Measurements from ENCODE around the gene CHI3L2.

Gene CHI3L2

DNA sequence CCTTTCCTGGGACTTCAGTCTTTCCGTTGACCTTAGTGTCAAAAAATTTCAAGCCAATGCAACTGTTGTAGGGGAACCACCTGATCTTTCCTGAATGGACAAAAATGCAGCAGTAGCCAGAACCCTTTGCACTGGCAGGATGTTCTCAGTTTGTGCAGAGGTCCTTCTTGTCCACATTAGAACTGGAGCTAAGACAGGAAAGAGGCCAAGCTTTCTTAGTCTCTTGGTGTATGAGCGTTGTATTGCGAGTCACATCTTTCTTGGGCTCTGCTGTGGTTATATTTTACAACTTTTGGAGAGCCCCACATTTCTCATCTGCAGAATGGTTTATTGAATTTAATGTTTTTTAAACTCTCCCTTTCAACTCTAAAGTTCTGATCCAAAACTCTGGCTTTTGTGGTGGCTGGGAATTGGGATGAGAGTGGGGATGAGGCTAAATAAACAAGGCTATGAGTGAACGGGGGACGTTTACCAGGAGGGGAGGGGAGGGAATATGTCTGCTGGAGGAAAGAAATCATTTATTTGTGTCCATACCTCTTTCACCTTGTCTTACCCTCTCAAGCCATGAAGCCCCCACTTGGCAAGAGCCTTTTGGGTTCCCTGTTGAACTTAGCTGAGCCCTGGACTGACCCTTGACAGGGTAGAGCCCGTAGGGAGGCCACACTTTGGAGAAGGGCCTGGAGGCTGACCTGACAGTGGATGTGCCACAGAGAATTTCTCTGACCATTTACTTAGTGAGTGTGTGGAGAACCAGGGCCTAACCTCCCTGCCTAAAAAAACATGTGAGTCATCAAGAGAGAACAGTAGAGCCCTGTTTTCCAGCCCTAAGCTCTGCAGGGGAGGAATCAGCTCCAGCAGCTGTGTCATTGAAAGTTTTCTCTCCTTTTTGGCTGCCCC, 586 bp downstream of the CHI3L2 start:
- Histone ChIP-seq H3K4me3 (ENCODE audit: low read length in 2 of 2) (no peak overlapping the region), H3K27me3 (ENCODE audit: control insufficient read depth in 2 of 2, insufficient read depth in 2 of 2, low read length in 2 of 2) (no peaks in the 10 kb centered on the region), H3K9me3 (ENCODE audit: control insufficient read depth in 2 of 2, low read length in 2 of 2) (no peaks in the 10 kb centered on the region), H3K27ac (ENCODE audit: low read depth in 2 of 2, low read length in 2 of 2) (peak overlapping the region in 1 of 2 donors; percentile 3), H3K36me3 (ENCODE audit: control insufficient read depth in 2 of 2, insufficient read depth in 2 of 2, low read length in 2 of 2) (no peaks in the 10 kb centered on the region), H3K4me1 (ENCODE audit: control insufficient read depth in 2 of 2, insufficient read depth in 2 of 2, low read length in 2 of 2) (no peaks in the 10 kb centered on the region), H3K9ac (ENCODE audit: low read depth in 1 of 2, low read length in 2 of 2) (no peak overlapping the region)

DNA sequence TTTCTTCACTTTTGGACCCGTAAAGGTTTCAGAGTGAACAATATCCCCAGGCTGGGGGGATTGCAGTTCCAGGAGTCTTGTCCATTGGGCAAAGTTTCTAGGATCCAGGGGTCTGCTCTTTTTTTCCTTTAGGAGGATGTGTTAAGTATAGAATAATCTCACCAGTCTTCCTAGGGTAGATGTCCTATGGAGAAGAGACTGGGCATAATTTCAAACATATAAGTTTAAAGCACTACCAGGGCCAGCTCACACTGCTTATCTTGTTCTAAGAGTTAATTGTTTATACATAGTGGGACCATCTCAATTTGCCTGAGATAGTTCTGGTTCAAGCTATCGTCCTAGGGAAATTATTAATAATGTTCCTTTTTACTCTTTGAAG, 1.2 kb downstream of the CHI3L2 start:
- no peak overlapping the region for H3K27ac ChIP-seq (ENCODE audit: low read depth in 2 of 2, low read length in 2 of 2)
- H3K4me1 ChIP-seq (ENCODE audit: control insufficient read depth in 2 of 2, insufficient read depth in 2 of 2, low read length in 2 of 2), result no peaks in the 10 kb centered on the region
- H3K9me3 ChIP-seq (ENCODE audit: control insufficient read depth in 2 of 2, low read length in 2 of 2), result no peaks in the 10 kb centered on the region
- no peaks in the 10 kb centered on the region for H3K27me3 ChIP-seq (ENCODE audit: control insufficient read depth in 2 of 2, insufficient read depth in 2 of 2, low read length in 2 of 2)
- H3K4me3 ChIP-seq (ENCODE audit: low read length in 2 of 2), result no peak overlapping the region
- no peak overlapping the region for H3K9ac ChIP-seq (ENCODE audit: low read depth in 1 of 2, low read length in 2 of 2)
- H3K36me3 ChIP-seq (ENCODE audit: control insufficient read depth in 2 of 2, insufficient read depth in 2 of 2, low read length in 2 of 2), result no peaks in the 10 kb centered on the region

DNA sequence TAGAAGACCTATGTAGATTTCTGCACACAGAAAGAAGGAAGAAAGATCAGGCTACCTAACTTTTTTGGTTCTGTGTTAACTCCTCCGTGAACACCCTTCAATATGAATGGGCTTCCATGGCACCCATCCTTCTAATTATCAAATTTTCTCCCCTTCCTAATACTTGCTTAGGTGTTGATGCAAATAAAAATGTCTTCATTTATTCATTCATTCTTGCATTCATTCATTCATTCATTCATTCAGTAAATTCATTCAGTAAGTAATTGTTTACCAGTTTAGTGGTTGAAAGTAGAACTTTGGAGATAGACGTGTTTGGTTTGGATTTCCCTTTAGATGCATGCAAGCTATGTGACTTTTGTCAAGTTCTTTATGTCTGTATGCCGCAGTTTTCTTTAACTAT, 4.6 kb downstream of the CHI3L2 start:
- no peaks in the 10 kb centered on the region for H3K36me3 ChIP-seq (ENCODE audit: control insufficient read depth in 2 of 2, insufficient read depth in 2 of 2, low read length in 2 of 2)
- no peak overlapping the region for H3K4me3 ChIP-seq (ENCODE audit: low read length in 2 of 2)
- H3K9me3 ChIP-seq (ENCODE audit: control insufficient read depth in 2 of 2, low read length in 2 of 2), result no peaks in the 10 kb centered on the region
- H3K4me1 ChIP-seq (ENCODE audit: control insufficient read depth in 2 of 2, insufficient read depth in 2 of 2, low read length in 2 of 2), result no peaks in the 10 kb centered on the region
- no peak overlapping the region for H3K27ac ChIP-seq (ENCODE audit: low read depth in 2 of 2, low read length in 2 of 2)
- no peak overlapping the region for H3K9ac ChIP-seq (ENCODE audit: low read depth in 1 of 2, low read length in 2 of 2)
- no peaks in the 10 kb centered on the region for H3K27me3 ChIP-seq (ENCODE audit: control insufficient read depth in 2 of 2, insufficient read depth in 2 of 2, low read length in 2 of 2)

DNA sequence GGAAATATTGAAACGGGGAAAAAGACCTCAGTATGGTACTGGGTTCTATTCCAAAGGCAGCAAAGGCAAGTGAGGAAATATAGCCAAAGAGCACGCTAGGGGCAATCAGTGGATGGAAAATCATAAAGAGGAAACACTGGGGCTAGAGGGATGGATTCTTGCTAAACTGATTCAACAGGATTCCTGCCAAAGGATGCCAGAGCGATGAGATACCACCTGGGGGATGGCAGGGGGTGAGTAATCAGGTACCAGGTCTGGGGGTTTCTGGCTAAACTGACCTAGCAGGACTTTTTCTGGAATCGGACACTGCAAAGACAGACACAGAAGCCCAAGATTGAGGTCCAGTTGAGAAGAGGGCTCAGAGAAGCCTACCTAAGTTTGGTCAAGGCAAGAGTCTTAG, 6.7 kb downstream of the CHI3L2 start:
- Histone ChIP-seq H3K36me3 (ENCODE audit: control insufficient read depth in 2 of 2, insufficient read depth in 2 of 2, low read length in 2 of 2) (no peaks in the 10 kb centered on the region), H3K4me3 (ENCODE audit: low read length in 2 of 2) (no peak overlapping the region), H3K4me1 (ENCODE audit: control insufficient read depth in 2 of 2, insufficient read depth in 2 of 2, low read length in 2 of 2) (no peaks in the 10 kb centered on the region), H3K27me3 (ENCODE audit: control insufficient read depth in 2 of 2, insufficient read depth in 2 of 2, low read length in 2 of 2) (no peaks in the 10 kb centered on the region), H3K9me3 (ENCODE audit: control insufficient read depth in 2 of 2, low read length in 2 of 2) (no peaks in the 10 kb centered on the region), H3K9ac (ENCODE audit: low read depth in 1 of 2, low read length in 2 of 2) (no peak overlapping the region), H3K27ac (ENCODE audit: low read depth in 2 of 2, low read length in 2 of 2) (no peak overlapping the region)

DNA sequence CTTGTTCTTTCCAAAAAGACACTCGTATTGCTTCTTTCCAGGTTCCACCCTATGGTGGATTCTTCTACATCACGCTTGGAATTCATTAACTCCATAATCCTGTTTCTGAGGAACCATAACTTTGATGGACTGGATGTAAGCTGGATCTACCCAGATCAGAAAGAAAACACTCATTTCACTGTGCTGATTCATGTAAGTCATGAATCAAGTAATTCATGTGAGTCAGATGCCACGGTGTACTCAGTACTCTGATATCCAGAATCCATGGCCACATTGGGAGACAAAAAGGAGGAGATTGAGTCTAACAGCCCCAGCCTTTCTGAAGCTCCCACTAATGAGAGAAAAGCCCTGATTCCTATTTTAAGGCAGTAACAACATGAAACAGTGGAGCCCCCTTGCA, 7.4 kb downstream of the CHI3L2 start:
- no peaks in the 10 kb centered on the region for H3K9me3 ChIP-seq (ENCODE audit: control insufficient read depth in 2 of 2, low read length in 2 of 2)
- H3K4me1 ChIP-seq (ENCODE audit: control insufficient read depth in 2 of 2, insufficient read depth in 2 of 2, low read length in 2 of 2), result no peaks in the 10 kb centered on the region
- no peak overlapping the region for H3K9ac ChIP-seq (ENCODE audit: low read depth in 1 of 2, low read length in 2 of 2)
- no peaks in the 10 kb centered on the region for H3K36me3 ChIP-seq (ENCODE audit: control insufficient read depth in 2 of 2, insufficient read depth in 2 of 2, low read length in 2 of 2)
- H3K27me3 ChIP-seq (ENCODE audit: control insufficient read depth in 2 of 2, insufficient read depth in 2 of 2, low read length in 2 of 2), result no peaks in the 10 kb centered on the region
- no peak overlapping the region for H3K27ac ChIP-seq (ENCODE audit: low read depth in 2 of 2, low read length in 2 of 2)
- no peak overlapping the region for H3K4me3 ChIP-seq (ENCODE audit: low read length in 2 of 2)

DNA sequence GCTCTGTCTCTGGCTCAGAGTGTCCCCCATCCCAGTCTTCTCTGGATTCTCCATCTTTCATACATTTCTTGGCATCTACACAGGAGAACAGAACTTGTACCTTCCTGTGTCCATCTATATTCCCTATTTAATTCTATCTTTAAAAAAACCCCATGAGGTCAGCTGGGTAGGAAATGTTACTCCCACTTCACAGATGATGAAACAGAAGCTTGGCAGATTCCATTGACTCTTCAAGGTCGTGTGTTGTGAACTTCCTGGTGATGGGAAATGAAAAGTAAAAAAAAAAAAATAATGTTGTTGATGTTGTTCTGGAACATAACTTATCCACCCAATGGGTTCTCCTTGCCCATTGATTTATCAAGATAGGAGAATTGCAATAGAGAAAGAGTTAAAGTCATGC, 8.9 kb downstream of the CHI3L2 start:
- H3K9ac ChIP-seq (ENCODE audit: low read depth in 1 of 2, low read length in 2 of 2), result no peak overlapping the region
- H3K9me3 ChIP-seq (ENCODE audit: control insufficient read depth in 2 of 2, low read length in 2 of 2), result no peaks in the 10 kb centered on the region
- H3K4me3 ChIP-seq (ENCODE audit: low read length in 2 of 2), result no peak overlapping the region
- H3K4me1 ChIP-seq (ENCODE audit: control insufficient read depth in 2 of 2, insufficient read depth in 2 of 2, low read length in 2 of 2), result no peaks in the 10 kb centered on the region
- H3K36me3 ChIP-seq (ENCODE audit: control insufficient read depth in 2 of 2, insufficient read depth in 2 of 2, low read length in 2 of 2), result no peaks in the 10 kb centered on the region
- no peaks in the 10 kb centered on the region for H3K27me3 ChIP-seq (ENCODE audit: control insufficient read depth in 2 of 2, insufficient read depth in 2 of 2, low read length in 2 of 2)
- H3K27ac ChIP-seq (ENCODE audit: low read depth in 2 of 2, low read length in 2 of 2), result no peak overlapping the region

DNA sequence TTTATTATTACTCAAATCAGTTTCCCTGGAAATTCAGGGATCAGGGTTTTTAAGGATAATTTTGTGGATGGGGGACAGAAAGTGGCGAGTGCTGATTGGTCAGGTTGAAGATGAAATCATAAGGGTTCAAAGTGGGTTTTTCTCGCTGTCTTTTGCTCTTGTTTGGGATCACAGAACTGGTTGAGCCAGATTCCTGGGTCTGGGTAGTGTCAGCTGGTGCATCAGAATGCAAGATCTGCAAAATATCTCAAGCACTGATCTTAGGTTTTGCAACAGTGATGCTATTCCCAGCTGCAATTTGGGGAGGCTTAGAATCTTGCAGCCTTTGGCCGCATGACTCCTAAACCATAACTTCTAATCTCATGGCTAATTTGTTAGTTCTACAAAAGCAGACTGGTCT, 9.3 kb downstream of the CHI3L2 start:
- H3K9ac ChIP-seq (ENCODE audit: low read depth in 1 of 2, low read length in 2 of 2), result no peak overlapping the region
- no peaks in the 10 kb centered on the region for H3K27me3 ChIP-seq (ENCODE audit: control insufficient read depth in 2 of 2, insufficient read depth in 2 of 2, low read length in 2 of 2)
- no peak overlapping the region for H3K4me3 ChIP-seq (ENCODE audit: low read length in 2 of 2)
- no peaks in the 10 kb centered on the region for H3K36me3 ChIP-seq (ENCODE audit: control insufficient read depth in 2 of 2, insufficient read depth in 2 of 2, low read length in 2 of 2)
- H3K4me1 ChIP-seq (ENCODE audit: control insufficient read depth in 2 of 2, insufficient read depth in 2 of 2, low read length in 2 of 2), result no peaks in the 10 kb centered on the region
- no peak overlapping the region for H3K27ac ChIP-seq (ENCODE audit: low read depth in 2 of 2, low read length in 2 of 2)
- no peaks in the 10 kb centered on the region for H3K9me3 ChIP-seq (ENCODE audit: control insufficient read depth in 2 of 2, low read length in 2 of 2)

DNA sequence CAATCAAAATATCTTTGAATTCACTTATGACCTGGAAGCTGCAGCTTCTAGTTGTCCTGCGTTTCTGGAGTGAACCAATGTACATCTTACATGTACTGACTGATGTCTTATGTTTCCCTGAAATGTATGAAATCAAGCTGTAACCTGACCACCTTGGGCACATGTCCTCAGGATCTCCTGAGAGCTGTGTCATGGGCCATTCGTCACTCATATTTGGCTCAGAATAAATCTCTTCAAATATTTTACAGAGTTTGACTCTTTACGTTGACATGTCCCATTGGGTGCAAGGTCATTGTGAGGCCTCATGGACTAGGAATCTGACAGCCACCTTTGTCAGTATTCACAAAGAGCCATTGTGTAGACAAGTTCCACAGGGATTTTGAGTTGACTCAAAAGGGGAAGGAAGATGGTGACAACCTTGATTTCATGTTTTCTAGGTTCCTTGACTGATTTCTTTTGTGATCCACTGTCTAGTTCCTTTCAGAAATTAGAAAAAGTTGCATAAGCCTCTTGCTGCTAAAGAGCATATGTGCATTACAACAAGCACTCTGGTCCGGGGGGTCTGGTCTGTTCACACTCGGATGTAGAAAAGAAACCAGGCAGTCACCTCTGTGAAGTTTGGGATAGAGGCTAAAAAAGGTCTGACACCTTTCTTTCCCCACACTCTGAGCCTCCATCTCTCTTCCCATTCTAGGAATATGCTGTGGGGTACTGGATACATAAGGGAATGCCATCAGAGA, 10.7 kb downstream of the CHI3L2 start:
- H3K4me3 ChIP-seq (ENCODE audit: low read length in 2 of 2), result no peak overlapping the region
- no peaks in the 10 kb centered on the region for H3K9me3 ChIP-seq (ENCODE audit: control insufficient read depth in 2 of 2, low read length in 2 of 2)
- no peaks in the 10 kb centered on the region for H3K36me3 ChIP-seq (ENCODE audit: control insufficient read depth in 2 of 2, insufficient read depth in 2 of 2, low read length in 2 of 2)
- no peak overlapping the region for H3K9ac ChIP-seq (ENCODE audit: low read depth in 1 of 2, low read length in 2 of 2)
- H3K27me3 ChIP-seq (ENCODE audit: control insufficient read depth in 2 of 2, insufficient read depth in 2 of 2, low read length in 2 of 2), result no peaks in the 10 kb centered on the region
- H3K27ac ChIP-seq (ENCODE audit: low read depth in 2 of 2, low read length in 2 of 2), result no peak overlapping the region
- H3K4me1 ChIP-seq (ENCODE audit: control insufficient read depth in 2 of 2, insufficient read depth in 2 of 2, low read length in 2 of 2), result no peaks in the 10 kb centered on the region

DNA sequence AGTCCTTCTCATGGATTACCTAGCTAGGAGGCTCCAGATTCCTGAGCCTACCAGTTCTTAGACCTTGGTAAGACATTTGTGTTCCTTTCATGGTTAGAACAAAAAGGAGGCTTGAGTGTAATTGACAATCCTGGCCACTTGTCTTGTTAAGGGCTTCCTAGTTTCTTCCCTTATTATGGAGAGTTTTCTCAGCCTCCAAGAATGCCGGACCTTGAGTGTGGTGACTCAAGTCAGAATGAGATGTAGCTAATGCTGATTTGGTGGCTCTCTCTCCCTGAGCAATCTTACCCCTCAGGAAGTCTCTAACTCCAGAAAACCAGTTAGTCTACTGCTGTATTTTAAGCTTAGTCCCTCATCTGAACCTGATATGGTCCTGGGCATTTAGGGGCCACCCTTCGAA, 14.3 kb downstream of the CHI3L2 start:
- no peak overlapping the region for H3K27ac ChIP-seq (ENCODE audit: low read depth in 2 of 2, low read length in 2 of 2)
- H3K36me3 ChIP-seq (ENCODE audit: control insufficient read depth in 2 of 2, insufficient read depth in 2 of 2, low read length in 2 of 2), result no peaks in the 10 kb centered on the region
- H3K9ac ChIP-seq (ENCODE audit: low read depth in 1 of 2, low read length in 2 of 2), result no peak overlapping the region
- no peaks in the 10 kb centered on the region for H3K27me3 ChIP-seq (ENCODE audit: control insufficient read depth in 2 of 2, insufficient read depth in 2 of 2, low read length in 2 of 2)
- no peak overlapping the region for H3K4me3 ChIP-seq (ENCODE audit: low read length in 2 of 2)
- no peaks in the 10 kb centered on the region for H3K9me3 ChIP-seq (ENCODE audit: control insufficient read depth in 2 of 2, low read length in 2 of 2)
- H3K4me1 ChIP-seq (ENCODE audit: control insufficient read depth in 2 of 2, insufficient read depth in 2 of 2, low read length in 2 of 2), result no peaks in the 10 kb centered on the region

DNA sequence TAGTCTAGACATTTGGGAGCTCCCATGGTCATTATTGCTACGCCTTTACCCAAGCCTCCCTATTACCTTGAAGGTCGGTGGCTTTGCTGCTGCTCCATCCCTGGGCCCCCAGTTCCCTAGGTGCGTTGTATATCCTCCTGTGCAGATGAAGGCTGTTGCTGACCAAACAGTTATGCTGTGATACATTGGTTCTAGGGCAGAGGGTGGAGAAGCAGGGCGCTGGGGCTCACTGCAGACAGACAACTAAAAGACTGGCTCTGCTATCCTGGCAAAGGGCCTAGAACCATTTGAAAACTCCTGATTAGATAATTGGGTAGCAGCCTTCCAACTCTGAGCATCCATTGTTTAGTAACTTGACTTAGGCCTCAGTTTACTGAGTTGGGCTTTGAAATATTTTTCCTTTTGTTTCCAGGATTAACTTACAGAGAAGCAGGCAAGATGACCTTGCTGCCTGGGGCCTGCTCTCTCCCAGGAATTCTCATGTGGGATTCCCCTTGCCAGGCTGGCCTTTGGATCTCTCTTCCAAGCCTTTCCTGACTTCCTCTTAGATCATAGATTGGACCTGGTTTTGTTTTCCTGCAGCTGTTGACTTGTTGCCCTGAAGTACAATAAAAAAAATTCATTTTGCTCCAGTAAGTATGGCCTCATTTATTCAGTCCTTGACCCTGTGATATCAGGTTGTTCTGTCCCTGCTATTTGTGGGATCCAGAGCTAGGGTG, 15.5 kb downstream of the CHI3L2 start:
- no peaks in the 10 kb centered on the region for H3K9me3 ChIP-seq (ENCODE audit: control insufficient read depth in 2 of 2, low read length in 2 of 2)
- H3K27ac ChIP-seq (ENCODE audit: low read depth in 2 of 2, low read length in 2 of 2), result no peak overlapping the region
- H3K27me3 ChIP-seq (ENCODE audit: control insufficient read depth in 2 of 2, insufficient read depth in 2 of 2, low read length in 2 of 2), result no peaks in the 10 kb centered on the region
- no peak overlapping the region for H3K9ac ChIP-seq (ENCODE audit: low read depth in 1 of 2, low read length in 2 of 2)
- no peaks in the 10 kb centered on the region for H3K36me3 ChIP-seq (ENCODE audit: control insufficient read depth in 2 of 2, insufficient read depth in 2 of 2, low read length in 2 of 2)
- H3K4me3 ChIP-seq (ENCODE audit: low read length in 2 of 2), result no peak overlapping the region
- H3K4me1 ChIP-seq (ENCODE audit: control insufficient read depth in 2 of 2, insufficient read depth in 2 of 2, low read length in 2 of 2), result no peaks in the 10 kb centered on the region
